Left ventricle myocardium inferior (tissue), 1 donor: Measurements from ENCODE around the gene CCDC50. TPM values are rescaled to one million over a fixed set of nuclear protein-coding genes. Genes with fewer than 3 reads are reported as not detected.

ENCODE experiments used
- DNase-seq: peaks from one replicate; pipeline ENCODE4 v3.0.0-alpha.2; 2020
- H3K27ac ChIP-seq: fragments of 200-600 bp; replicated peaks from 2 replicates; pipeline ENCODE4 v1.8.0; 2021
- H3K27me3 ChIP-seq: fragments of 200-600 bp; 2 replicates; pipeline ENCODE4 v1.8.0; 2021; ENCODE audit warnings: low read depth
- H3K36me3 ChIP-seq: fragments of 200-600 bp; 2 replicates; pipeline ENCODE4 v1.8.0; 2021
- H3K4me1 ChIP-seq: fragments of 200-600 bp; 2 replicates; pipeline ENCODE4 v1.8.0; 2021
- H3K4me3 ChIP-seq: fragments of 200-600 bp; 2 replicates; pipeline ENCODE4 v1.8.0; 2021; ENCODE audit warnings: mild to moderate bottlenecking, moderate library complexity
- H3K9me3 ChIP-seq: fragments of 200-600 bp; replicated peaks from 2 replicates; pipeline ENCODE4 v1.8.0; 2021
- intact Hi-C: fragments of 100-400 bp; cut with micrococcal nuclease; formaldehyde crosslinking; loops from one replicate; pipeline ENCODE4 v1.11.0; 2022
- total RNA-seq: library from RNA; stranded (reverse); fragmentation: NEBNext Ultra II Directional; extraction: Animal tissue kit (Norgen Biotek cat#: 25700); gene quantifications from one replicate; pipeline ENCODE4 v1.2.1, GENCODE V29; 2021
- TF ChIP-seq, protein P1 (sequence below): fragments of 200-600 bp; IDR thresholded peaks from 2 replicates; pipeline ENCODE4 v1.8.0; 2021; ENCODE audit warnings: antibody characterized with exemption, mild to moderate bottlenecking, borderline replicate concordance
- donor health status: DM: no; HTN: yes; CAD: no; lungs with severe emphysema.

The CCDC50 gene
- total RNA-seq, 1 donor from 2014 or later: 52.1 TPM

DNA sequence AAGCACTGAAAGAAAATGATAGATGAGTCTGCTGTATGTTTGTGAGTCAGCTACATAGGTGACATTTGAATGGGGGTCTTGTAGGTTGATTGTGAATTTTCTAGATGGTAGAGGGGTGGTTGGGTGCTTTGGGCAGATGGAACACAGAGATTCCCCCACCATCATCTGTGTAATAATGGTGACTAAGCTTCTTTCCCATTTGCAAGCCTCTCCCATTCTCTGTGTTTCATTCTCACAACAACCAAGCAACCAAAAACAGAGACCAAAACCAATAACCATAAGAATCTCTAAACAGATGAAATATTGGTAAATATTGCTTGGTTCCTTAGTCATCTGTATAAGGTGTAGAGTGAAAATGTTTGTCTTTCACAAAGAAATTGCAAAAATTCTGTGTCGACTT lies 18.9 kb downstream of the CCDC50 start:
- H3K27ac ChIP-seq: no peak overlapping the region
- no peaks in the 10 kb centered on the region for H3K27me3 ChIP-seq
- no peaks in the 10 kb centered on the region for H3K36me3 ChIP-seq
- peaks cover 76% of the 10 kb centered on the region for H3K4me1 ChIP-seq
- TF ChIP-seq, protein P1, sequence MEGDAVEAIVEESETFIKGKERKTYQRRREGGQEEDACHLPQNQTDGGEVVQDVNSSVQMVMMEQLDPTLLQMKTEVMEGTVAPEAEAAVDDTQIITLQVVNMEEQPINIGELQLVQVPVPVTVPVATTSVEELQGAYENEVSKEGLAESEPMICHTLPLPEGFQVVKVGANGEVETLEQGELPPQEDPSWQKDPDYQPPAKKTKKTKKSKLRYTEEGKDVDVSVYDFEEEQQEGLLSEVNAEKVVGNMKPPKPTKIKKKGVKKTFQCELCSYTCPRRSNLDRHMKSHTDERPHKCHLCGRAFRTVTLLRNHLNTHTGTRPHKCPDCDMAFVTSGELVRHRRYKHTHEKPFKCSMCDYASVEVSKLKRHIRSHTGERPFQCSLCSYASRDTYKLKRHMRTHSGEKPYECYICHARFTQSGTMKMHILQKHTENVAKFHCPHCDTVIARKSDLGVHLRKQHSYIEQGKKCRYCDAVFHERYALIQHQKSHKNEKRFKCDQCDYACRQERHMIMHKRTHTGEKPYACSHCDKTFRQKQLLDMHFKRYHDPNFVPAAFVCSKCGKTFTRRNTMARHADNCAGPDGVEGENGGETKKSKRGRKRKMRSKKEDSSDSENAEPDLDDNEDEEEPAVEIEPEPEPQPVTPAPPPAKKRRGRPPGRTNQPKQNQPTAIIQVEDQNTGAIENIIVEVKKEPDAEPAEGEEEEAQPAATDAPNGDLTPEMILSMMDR: no peak
- H3K9me3 ChIP-seq: no peaks in the 10 kb centered on the region
- no peak for DNase-seq
- no peak overlapping the region for H3K4me3 ChIP-seq
- intact Hi-C loops: no loop called here

- peak overlapping the region; percentile 63 for H3K27ac ChIP-seq
- TF ChIP-seq, protein P1: no peak
- H3K4me3 ChIP-seq: no peak overlapping the region
- intact Hi-C loops: no loop called here
- H3K27me3 ChIP-seq: no peaks in the 10 kb centered on the region
- peaks cover 76% of the 10 kb centered on the region for H3K4me1 ChIP-seq
- H3K36me3 ChIP-seq: no peaks in the 10 kb centered on the region
- DNase-seq: no peak
- H3K9me3 ChIP-seq: no peaks in the 10 kb centered on the region
Observed at GRCh38 chr3:191350396-191351090, 21.3 kb downstream of the CCDC50 start.

DNA sequence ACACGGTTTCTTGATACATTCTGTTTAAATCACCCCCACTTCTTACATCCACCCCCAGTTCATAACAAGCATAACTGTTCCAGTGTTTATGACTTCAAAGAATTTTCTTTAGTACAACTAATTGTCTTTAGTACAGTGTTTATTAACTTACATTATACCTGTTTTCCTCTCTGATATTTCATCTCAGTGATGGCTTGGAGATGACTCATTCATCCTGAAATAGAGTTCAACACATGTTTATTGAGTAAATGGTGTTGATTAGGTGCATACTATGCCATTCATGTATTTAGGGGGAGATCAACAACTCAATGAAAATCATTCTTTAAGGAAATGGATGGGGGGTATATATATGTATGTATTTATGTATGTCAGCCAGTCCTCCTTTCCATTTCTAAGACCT lies 22.8 kb downstream of the CCDC50 start:
- no peaks in the 10 kb centered on the region for H3K27me3 ChIP-seq
- intact Hi-C loops: no loop called here
- H3K27ac ChIP-seq: peak overlapping the region; percentile 63
- no peak overlapping the region for H3K4me3 ChIP-seq
- no peak for DNase-seq
- no peaks in the 10 kb centered on the region for H3K36me3 ChIP-seq
- no peaks in the 10 kb centered on the region for H3K9me3 ChIP-seq
- peaks cover 76% of the 10 kb centered on the region for H3K4me1 ChIP-seq
- TF ChIP-seq, protein P1: no peak

DNA sequence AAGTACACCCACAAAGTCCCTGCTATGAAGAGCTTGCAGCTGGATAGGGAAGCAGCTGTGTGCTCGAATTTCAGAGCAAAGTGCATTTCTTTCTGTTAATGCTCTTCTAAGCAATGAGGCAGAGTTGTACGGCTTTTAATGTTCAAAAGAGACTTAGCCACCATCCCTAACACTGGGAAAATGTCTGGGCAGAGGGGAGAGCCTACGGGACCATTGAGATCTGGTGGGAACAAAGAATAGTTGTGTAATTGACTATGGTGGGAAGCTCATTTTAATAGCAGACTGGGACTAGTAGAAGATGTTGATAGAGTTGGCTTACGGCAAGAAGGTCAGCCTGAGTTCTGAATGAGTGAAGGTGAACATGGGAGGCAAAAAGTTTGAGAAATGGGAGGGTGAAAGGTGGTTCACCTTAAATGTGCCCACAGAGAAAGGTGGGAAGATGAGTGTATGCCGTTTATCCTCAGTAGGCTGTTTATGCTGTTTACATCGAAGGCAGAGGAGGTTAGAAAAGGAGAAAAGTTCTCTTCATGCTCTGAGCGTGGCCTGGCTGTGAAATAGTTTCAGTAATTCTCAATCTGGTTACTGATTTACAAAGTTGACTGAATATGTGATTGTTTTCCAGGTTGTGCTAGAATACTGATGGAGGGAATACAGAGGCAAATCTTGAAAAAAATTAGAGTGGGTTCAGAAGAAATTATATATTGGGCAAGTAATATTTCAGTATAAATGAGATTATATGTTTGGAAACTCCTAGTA lies 24.0 kb downstream of the CCDC50 start:
- Histone ChIP-seq H3K4me1 (peaks cover 87% of the 10 kb centered on the region), H3K9me3 (no peaks in the 10 kb centered on the region), H3K36me3 (peaks cover 4% of the 10 kb centered on the region), H3K27ac (peak overlapping the region; percentile 5), H3K4me3 (no peak overlapping the region), H3K27me3 (no peaks in the 10 kb centered on the region)
- intact Hi-C loops: no loop called here
- TF ChIP-seq, protein P1: no peak
- no peak for DNase-seq

GRCh38 chr3:191355406-191355805 lies 26.2 kb downstream of the CCDC50 start:
- TF ChIP-seq, protein P1: no peak
- no peak for DNase-seq
- Histone ChIP-seq H3K27ac (peak overlapping the region; percentile 71), H3K4me1 (peaks cover 90% of the 10 kb centered on the region), H3K9me3 (no peaks in the 10 kb centered on the region), H3K36me3 (peaks cover 20% of the 10 kb centered on the region), H3K27me3 (no peaks in the 10 kb centered on the region), H3K4me3 (no peak overlapping the region)
- intact Hi-C loops: no loop called here
